GM12875 (cell line): Measurements from ENCODE around the gene NOP53.
A peak's percentile ranks its signal among the peaks of the same experiment; 100 is the strongest.

Experiments used
- H3K4me3 ChIP-seq: one replicate; pipeline ENCODE4 v1.5.1; 2011; ENCODE audit warnings: low read depth, low read length, control low read depth
- TF ChIP-seq, protein P1 (sequence below): IDR thresholded peaks from 2 replicates; pipeline ENCODE4 v1.5.1; 2011; ENCODE audit warnings: low read depth, mild to moderate bottlenecking, control low read depth, inconsistent platforms, low read length, moderate library complexity, borderline replicate concordance; ENCODE audit not compliant: insufficient read depth

The NOP53 gene

DNA sequence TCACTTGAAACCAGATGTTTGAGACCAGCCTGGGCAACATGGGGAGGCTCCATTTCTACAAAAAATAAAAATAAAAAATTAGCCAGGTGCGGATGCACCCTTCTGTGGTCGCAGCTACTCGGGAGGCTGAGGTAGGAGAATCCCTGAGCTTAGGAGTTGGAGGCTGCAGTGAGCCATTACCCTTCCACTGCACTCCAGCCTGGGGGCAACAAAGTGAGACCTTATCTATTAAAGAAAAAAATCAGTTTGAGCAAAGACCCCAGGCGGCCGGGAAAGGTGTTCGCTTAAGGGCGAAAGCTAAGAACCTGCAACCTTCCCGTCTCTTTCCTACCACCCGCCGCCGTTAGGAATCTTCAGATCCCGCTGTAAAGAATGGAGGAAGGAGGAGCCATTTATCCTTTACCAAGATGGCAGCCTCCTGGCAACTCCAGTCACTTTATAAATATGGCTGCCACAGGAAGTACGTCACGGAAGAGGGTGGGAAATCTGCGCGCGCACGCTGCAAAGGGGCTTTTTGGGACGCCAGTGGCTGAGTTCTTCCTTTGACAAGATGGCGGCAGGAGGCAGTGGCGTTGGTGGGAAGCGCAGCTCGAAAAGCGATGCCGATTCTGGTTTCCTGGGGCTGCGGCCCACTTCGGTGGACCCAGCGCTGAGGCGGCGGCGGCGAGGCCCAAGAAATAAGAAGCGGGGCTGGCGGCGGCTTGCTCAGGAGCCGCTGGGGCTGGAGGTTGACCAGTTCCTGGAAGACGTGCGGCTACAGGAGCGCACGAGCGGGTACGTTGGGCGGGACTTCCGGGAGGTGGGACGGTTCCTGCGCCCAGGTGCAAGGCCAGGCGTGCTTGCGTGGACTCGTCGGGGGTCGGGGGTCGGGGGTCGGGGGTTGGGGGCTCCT lies at the start of gene NOP53:
Gene NOP53, plus strand, starts transcription at position 537 of the 892 bp plus-strand sequence. Its CDS starts 14 bp downstream, at position 551.
- TF ChIP-seq, protein P1, sequence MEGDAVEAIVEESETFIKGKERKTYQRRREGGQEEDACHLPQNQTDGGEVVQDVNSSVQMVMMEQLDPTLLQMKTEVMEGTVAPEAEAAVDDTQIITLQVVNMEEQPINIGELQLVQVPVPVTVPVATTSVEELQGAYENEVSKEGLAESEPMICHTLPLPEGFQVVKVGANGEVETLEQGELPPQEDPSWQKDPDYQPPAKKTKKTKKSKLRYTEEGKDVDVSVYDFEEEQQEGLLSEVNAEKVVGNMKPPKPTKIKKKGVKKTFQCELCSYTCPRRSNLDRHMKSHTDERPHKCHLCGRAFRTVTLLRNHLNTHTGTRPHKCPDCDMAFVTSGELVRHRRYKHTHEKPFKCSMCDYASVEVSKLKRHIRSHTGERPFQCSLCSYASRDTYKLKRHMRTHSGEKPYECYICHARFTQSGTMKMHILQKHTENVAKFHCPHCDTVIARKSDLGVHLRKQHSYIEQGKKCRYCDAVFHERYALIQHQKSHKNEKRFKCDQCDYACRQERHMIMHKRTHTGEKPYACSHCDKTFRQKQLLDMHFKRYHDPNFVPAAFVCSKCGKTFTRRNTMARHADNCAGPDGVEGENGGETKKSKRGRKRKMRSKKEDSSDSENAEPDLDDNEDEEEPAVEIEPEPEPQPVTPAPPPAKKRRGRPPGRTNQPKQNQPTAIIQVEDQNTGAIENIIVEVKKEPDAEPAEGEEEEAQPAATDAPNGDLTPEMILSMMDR: no peak
- H3K4me3 ChIP-seq: peak within 1 kb of the TSS; percentile 71

DNA sequence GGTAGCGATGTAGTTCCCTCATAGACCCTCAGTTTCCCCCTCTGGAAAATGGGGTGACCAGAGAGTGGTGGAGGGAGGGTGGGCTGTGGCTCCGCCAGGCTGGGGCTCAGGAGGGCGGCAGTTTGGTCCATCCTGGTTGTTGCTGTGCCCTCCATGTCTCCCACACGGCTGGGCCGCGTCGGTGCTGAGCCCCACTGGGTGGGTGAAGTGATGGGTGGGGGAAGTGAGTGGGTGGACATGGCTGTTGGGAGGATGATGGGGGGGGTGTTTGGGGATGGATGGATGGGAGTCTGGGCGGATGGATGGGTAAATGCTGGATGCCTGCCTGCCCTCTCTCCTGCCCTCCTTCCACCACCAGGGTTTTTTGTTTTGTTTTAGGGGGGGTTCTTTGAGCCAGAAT lies 48.7 kb upstream of the NOP53 start:
- no peak overlapping the region for H3K4me3 ChIP-seq
- TF ChIP-seq, protein P1: no peak

DNA sequence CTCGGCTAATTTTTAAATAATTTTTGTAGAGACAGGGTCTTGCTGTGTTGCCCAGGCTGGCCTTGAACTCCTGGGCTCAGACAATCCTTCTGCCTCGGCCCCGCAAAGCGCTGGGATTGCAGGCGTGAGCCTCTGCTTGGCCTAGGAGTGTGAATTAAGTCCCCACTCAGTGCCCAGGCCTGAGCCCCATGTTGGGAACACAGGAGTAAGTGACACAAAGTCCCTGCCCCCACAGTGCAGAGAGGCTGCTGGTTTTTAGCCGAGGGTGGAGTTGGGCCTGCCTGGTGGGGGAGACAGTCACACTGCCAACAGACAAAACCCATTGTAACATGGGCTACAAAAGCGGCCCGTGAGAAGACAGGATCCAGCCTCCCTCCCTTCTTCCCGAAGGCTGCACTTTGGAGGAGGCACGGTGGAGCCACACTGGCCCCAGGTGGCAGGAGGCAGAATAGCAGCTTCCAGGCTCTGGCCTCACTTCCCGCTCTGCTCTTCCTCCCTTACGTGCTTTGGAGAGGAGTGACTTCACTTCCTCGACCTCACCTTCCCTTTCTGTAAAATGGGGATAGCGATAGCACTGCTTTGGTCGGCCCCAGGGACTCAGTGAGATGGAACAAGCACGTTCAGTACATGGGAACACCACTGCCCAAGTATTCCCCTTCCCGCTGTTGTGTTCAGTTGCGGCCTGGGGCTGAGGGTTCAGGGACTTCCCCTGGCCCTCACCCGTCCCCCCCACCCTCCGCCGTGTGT lies 47.3 kb upstream of the NOP53 start:
- TF ChIP-seq, protein P1: peak; percentile 98
- no peak overlapping the region for H3K4me3 ChIP-seq

DNA sequence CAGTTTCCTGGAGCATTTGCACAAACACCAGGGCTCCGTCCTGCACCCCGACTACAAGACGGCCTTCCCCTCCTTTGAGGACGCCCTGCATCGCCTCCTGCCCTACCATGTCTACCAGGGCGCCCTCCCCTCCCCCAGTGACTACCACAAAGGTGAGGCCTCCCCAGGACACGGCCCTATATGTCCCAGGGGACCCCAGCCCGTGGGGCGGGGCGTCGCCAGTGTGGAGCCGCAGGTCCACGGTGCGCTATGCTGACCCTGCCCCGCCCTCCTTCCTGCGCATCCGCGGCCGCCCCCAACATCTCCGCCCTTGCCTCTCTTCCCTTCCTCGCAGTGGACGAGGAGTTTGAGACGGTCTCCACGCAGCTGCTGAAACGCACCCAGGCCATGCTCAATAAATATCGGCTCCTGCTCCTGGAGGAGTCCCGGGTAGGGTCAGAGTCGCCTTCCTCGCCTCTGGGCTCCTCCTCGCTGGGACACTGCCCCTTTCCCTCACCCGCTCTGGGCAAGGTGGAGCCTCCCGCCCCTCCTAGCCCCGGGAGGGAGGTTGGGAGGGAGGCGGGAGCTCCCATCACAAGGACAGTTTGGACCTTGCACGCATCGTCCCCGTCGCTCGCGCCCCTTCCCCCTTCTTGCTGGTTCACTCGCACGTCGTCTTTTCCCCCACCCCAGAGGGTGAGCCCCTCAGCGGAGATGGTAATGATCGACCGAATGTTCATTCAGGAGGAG lies 46.6 kb upstream of the NOP53 start:
- H3K4me3 ChIP-seq: no peak overlapping the region
- TF ChIP-seq, protein P1: no peak

DNA sequence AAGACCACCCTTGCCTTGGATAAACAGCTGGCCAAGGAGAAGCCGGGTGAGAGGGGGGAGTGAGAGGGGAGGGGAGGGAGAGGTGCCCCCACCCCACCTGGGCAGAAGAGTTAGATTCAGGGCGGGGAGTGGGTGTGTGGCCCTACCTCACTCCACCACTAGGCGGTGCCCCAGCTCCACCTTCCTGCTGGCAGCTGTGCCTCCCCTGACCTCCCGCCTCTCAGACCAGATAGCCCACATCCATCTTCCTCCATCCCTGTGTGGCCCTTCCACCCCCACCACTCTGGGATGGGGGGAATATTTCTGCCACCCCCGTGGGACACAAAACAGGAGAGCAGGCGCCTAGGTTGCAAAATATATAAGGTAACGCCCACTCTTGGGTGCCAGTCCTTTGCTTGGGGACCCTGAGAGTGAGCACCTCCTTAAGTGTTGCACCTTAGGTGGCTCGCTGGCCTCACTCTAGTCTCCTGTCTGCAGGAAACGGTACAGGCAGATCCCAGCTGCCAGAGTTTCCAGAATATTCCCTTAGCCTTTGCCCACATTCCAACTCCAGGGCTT lies 45.9 kb upstream of the NOP53 start:
- TF ChIP-seq, protein P1: peak; percentile 97
- no peak overlapping the region for H3K4me3 ChIP-seq

DNA sequence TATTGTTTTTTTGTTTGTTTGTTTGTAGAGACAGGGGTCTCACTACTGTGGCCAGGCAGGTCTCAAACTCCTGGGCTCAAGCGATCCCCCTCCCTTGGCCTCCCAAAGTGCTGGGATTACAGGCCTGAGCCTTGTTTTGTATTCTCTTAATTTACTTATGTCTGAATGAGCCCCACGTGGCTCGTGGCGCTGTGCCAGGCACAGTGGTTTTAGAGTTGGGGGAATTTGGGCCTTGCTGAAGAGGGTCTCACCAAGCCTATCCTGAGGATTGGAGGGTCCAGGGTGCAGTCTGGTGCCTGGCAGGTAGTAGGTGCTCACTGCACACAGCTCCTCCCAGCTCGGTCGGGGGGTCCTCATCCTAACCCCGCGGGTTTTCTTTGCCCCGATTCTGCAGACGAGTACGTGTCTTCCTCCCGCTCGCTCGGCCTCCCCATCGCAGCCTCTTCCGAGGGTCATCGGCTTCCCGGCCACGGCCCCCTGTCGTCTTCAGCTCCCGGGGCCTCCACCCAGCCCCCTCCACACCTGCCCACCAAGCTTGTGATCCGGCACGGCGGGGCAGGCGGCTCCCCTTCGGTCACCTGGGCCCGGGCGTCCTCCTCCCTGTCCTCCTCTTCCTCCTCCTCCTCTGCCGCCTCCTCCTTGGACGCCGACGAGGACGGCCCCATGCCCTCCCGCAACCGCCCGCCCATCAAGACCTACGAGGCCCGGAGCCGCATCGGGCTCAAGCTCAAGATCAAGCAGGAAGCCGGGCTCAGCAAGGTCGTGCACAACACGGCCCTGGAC lies 44.2 kb upstream of the NOP53 start:
- no peak overlapping the region for H3K4me3 ChIP-seq
- TF ChIP-seq, protein P1: no peak
